ENCODE data around the gene PAGE2B. TPM values are rescaled to one million over a fixed set of nuclear protein-coding genes. Genes with fewer than 3 reads are reported as not detected.
A peak's percentile ranks its signal among the peaks of the same experiment; 100 is the strongest.
"Not testable (repeated sequence)": the region's sequence is repeated elsewhere in the genome, so short reads cannot be mapped to it uniquely, and the experiment has no call there.

Gene PAGE2B
- total and polyA plus RNA-seq, 12 donors, result not detected

DNA sequence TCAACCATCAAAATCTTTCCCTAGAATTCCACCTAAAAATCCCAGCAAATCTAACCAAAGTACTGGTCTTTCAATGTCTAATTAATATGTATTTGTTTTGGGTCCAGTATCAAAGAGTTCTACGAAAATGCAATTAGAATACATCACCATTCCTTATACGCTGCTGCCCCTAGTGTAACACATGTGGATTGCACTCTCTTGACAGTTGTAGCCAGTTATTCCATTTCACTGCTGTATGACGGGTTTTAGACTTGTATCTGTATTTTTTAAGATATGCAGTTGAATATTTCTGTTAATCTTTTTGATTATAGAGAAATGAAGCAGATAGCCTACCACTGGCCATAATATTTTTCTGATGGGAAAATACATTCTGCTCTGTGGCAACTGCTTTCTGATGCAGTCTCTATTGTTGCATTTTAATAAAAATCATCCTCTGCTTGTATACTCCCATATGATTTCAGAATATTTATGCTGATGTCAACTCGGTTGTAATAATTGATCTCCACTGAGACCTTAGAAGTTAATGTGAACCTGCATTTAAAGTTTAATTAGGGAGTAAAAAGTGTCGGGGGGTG lies 17.1 kb upstream of the PAGE2B start:
- Histone ChIP-seq H3K4me3 (peak overlapping the region in 5 of 10 donors; percentile 21 to 33 (median 31)), H3K9me3 (peaks cover 0 to 4% (median 0%) of the 10 kb centered on the region in 11 donors), H3K27me3 (peaks cover 0 to 52% (median 0%) of the 10 kb centered on the region in 7 donors), H3K36me3 (no peaks in the 10 kb centered on the region), H3K27ac (no peak overlapping the region), H3K4me1 (peaks cover 0 to 5% (median 0%) of the 10 kb centered on the region in 9 donors)
- intact Hi-C loops (cut with DNase I), result loop anchor here in 9 of 10 donors (5.0 to 10.0 kb wide), 4 partner anchors 163 to 1740 kb away; no protein-coding TSS in a partner anchor
- TF ChIP-seq, protein P1, sequence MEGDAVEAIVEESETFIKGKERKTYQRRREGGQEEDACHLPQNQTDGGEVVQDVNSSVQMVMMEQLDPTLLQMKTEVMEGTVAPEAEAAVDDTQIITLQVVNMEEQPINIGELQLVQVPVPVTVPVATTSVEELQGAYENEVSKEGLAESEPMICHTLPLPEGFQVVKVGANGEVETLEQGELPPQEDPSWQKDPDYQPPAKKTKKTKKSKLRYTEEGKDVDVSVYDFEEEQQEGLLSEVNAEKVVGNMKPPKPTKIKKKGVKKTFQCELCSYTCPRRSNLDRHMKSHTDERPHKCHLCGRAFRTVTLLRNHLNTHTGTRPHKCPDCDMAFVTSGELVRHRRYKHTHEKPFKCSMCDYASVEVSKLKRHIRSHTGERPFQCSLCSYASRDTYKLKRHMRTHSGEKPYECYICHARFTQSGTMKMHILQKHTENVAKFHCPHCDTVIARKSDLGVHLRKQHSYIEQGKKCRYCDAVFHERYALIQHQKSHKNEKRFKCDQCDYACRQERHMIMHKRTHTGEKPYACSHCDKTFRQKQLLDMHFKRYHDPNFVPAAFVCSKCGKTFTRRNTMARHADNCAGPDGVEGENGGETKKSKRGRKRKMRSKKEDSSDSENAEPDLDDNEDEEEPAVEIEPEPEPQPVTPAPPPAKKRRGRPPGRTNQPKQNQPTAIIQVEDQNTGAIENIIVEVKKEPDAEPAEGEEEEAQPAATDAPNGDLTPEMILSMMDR (IDR thresholded peaks at IDR 0.05), result peak; percentile 50 to 80 (median 75)
- 19 to 20% methylated on average over 5 of the region's 5 CpGs for WGBS, 2 donors
- DNase-seq, result peak in 1 of 2 donors; percentile 7
- peak in 7 of 8 donors; percentile 51 to 79 (median 69) for ATAC-seq

DNA sequence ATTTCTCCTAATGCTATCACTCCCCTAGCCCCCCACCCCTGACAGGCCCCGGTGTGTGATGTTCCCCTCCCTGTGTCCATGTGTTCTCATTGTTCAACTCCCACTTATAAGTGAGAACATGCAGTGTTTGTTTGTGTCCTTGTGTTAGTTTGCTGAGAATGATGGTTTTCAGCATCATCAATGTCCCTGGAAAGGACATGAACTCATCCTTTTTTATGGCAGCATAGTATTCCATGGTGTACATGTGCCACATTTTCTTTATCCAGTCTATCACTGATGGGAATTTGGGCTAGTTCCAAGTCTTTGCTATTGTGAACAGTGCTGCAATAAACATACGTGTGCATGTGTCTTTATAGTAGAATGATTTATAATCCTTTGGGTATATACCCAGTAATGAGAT lies 7.7 kb upstream of the PAGE2B start:
- DNase-seq; H3K27ac ChIP-seq; intact Hi-C loops (cut with DNase I); H3K36me3 ChIP-seq; ATAC-seq; H3K4me1 ChIP-seq; H3K4me3 ChIP-seq: not testable (repeated sequence)
- peaks cover 0 to 11% (median 0%) of the 10 kb centered on the region in 11 donors for H3K9me3 ChIP-seq
- H3K27me3 ChIP-seq, result peaks cover 0 to 25% (median 0%) of the 10 kb centered on the region in 7 donors
- WGBS, 2 donors, result 81 to 82% methylated on average over 2 of the region's 2 CpGs

DNA sequence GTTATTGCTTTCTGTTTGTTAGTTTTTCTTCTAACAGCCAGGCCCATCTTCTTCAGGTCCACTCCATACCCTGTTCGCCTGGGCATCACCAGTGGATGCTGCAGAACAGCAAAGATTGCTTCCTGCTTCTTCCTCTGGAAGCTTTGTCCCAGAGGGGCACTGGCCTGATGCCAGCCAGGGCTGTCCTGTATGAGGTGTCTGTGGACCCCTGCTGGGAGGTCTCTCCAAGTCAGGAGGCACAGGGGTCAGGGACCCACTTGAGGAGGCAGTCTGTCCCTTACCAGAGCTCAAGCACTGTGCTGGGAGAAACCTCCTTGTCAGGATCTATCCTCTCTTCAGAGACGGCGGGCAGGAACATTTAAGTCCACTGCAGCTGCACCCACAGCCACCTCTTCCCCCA lies 2.5 kb upstream of the PAGE2B start:
- peaks cover 0 to 10% (median 0%) of the 10 kb centered on the region in 11 donors for H3K9me3 ChIP-seq
- no peak overlapping the region for H3K4me3 ChIP-seq
- H3K27me3 ChIP-seq, result peaks cover 0 to 6% (median 0%) of the 10 kb centered on the region in 7 donors
- WGBS, 2 donors, result 84 to 92% methylated on average over 3 of the region's 3 CpGs
- no peak overlapping the region for H3K27ac ChIP-seq
- ATAC-seq (no peak), DNase-seq (no peak)
- TF ChIP-seq, protein P1 (IDR thresholded peaks at IDR 0.05), result no peak
- no peaks in the 10 kb centered on the region for H3K36me3 ChIP-seq
- intact Hi-C loops (cut with DNase I), result no loop called here
- no peaks in the 10 kb centered on the region for H3K4me1 ChIP-seq

DNA sequence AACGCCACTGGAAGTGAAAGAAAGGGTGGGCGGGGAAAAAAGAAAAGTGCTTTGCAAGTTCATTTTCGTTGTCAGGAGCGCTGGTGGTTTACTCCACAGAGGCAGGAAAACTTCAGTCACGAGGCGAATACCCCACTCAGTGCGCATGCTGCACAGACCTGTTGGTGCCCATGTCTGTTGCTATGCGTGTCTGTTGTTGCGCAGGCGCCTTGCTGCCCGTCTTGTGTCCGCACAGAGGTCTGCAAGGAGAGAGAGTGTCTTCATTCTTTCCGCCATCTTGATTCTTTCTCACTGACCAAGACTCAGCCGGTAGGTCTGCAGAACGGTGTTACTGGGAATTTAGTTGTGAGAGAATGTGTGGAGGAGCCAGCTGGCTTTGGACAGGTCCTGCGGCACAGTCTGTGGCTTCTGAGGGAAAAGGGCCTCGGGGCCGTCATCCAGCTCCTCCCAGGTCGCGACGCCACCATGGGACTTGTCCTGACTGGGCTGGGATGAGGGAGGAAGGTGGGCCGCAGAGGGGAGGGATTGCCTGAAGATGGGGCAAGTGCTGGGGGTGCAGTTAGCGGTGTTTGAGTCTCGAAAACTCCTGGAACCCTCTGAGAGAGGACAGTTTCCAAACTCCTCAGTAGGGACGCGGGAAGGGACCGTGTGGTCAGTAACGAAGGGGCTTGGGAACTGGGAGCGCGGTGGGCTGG lies 14.1 kb downstream of the PAGE2B start, which contains the start of gene PAGE2:
Gene PAGE2, plus strand, starts transcription at position 224 of the 695 bp plus-strand sequence. CDS start 1,003 bp downstream, outside the sequence.
- DNase-seq (no peak), ATAC-seq (no peak)
- TF ChIP-seq, protein P1 (IDR thresholded peaks at IDR 0.05), result no peak
- Histone ChIP-seq H3K4me1 (no peaks in the 10 kb centered on the region), H3K27ac (no peak within 1 kb of the TSS), H3K27me3 (no peaks in the 10 kb centered on the region), H3K4me3 (no peak within 1 kb of the TSS), H3K9me3 (peaks cover 0 to 5% (median 0%) of the 10 kb centered on the region in 11 donors), H3K36me3 (no peaks in the 10 kb centered on the region)
- 97% methylated on average over 29 to 30 of the region's 30 CpGs for WGBS, 2 donors
- intact Hi-C loops (cut with DNase I), result no loop called here
